NB4 (cell line): ENCODE measurements around the gene PRSS36.
A peak's percentile ranks its signal among the peaks of the same experiment; 100 is the strongest.

Experiments used
- POLR2A ChIP-seq: IDR thresholded peaks from 2 replicates; pipeline ENCODE4 v1.6.1; 2011; ENCODE audit warnings: mild to moderate bottlenecking; ENCODE audit not compliant: insufficient read length; ENCODE audit errors: extremely low read depth
- TF ChIP-seq, protein P1 (sequence below): IDR thresholded peaks from 2 replicates; pipeline ENCODE4 v1.6.1; 2011; ENCODE audit warnings: low read depth, low read length
- TF ChIP-seq, protein P2 (sequence below): IDR thresholded peaks from one replicate; pipeline ENCODE4 v1.5.1; 2012; ENCODE audit warnings: low read depth, low read length

DNA sequence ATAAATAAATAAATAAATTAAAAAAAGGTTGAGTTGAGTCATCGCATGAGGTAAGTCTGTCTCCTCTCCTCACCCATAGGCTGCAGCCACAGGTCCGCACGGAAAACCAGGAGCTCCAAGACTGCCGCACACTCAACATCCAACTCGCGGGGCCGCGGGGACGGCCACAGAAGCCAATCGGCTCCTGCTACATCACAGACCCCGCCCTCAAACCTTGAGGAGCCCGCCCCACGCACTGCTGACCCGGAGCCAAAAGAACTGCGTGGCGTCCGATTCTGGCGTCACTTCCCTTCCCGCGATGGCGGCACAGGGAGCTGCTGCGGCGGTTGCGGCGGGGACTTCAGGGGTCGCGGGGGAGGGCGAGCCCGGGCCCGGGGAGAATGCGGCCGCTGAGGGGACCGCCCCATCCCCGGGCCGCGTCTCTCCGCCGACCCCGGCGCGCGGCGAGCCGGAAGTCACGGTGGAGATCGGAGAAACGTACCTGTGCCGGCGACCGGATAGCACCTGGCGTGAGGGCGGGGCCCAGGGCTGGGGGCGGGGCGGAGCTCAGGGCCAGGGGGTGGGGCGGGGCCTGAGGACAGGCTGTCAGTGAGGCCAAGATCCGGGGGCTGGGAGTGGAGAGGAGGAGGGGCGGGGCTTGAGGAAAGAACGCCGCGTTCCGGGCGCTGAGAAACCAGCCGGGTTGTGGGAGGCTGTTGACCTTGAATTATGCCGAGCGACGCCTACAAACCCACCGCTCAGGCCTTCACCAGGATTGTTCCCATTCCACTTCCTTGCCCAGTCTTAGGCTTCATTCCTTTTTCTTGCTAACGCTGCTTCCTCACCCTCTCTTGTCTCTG is 32.3 kb downstream of the PRSS36 start, which contains the start of gene KAT8:
- TF ChIP-seq, protein P1, sequence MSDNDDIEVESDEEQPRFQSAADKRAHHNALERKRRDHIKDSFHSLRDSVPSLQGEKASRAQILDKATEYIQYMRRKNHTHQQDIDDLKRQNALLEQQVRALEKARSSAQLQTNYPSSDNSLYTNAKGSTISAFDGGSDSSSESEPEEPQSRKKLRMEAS = peak; percentile 58
- TF ChIP-seq, protein P2, sequence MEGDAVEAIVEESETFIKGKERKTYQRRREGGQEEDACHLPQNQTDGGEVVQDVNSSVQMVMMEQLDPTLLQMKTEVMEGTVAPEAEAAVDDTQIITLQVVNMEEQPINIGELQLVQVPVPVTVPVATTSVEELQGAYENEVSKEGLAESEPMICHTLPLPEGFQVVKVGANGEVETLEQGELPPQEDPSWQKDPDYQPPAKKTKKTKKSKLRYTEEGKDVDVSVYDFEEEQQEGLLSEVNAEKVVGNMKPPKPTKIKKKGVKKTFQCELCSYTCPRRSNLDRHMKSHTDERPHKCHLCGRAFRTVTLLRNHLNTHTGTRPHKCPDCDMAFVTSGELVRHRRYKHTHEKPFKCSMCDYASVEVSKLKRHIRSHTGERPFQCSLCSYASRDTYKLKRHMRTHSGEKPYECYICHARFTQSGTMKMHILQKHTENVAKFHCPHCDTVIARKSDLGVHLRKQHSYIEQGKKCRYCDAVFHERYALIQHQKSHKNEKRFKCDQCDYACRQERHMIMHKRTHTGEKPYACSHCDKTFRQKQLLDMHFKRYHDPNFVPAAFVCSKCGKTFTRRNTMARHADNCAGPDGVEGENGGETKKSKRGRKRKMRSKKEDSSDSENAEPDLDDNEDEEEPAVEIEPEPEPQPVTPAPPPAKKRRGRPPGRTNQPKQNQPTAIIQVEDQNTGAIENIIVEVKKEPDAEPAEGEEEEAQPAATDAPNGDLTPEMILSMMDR = no peak
- TF ChIP-seq POLR2A = peak; percentile 83
